Measurements from ENCODE around the gene PPCDC. TPM values are rescaled to one million over a fixed set of nuclear protein-coding genes. Genes with fewer than 3 reads are reported as not detected.

Gene PPCDC
- total RNA-seq, result 10 to 100 TPM in 4 of 6 donors, 1 to 10 TPM in 2; 8.2 to 21.0 (median 12.6) TPM

GRCh38 chr15:75023181-75023871 is at the start of gene PPCDC:
PPCDC (plus strand) TSS chr15:75023590; CDS start chr15:75028319, 4,729 bp downstream.
- WGBS, 2 donors, result 3 to 9% methylated on average over 15 to 39 of the region's 40 CpGs
- DNase-seq (peak; percentile 97 to 99), ATAC-seq (ENCODE audit: low FRiP score in 2 of 2) (peak; percentile 96 to 99)
- Histone ChIP-seq H3K9me3 (no peaks in the 10 kb centered on the region), H3K36me3 (no peaks in the 10 kb centered on the region), H3K4me3 (peak within 1 kb of the TSS; percentile 71 to 90 (median 80)), H3K27ac (peak within 1 kb of the TSS; percentile 84 to 90 (median 89)), H3K27me3 (no peaks in the 10 kb centered on the region), H3K4me1 (peaks cover 12 to 37% (median 20%) of the 10 kb centered on the region in 4 donors)
- peak in 3 of 4 donors; percentile 61 to 96 (median 92) for TF ChIP-seq POLR2A (IDR thresholded peaks at IDR 0.05)
- peak; percentile 90 to 92 for TF ChIP-seq POLR2AphosphoS5 (IDR thresholded peaks at IDR 0.05)
- no peak for TF ChIP-seq EP300 (IDR thresholded peaks at IDR 0.05)
- peak in 2 of 6 experiments; percentile 17 to 21 for TF ChIP-seq CTCF (IDR thresholded peaks at IDR 0.05)

- Histone ChIP-seq H3K27ac (no peak overlapping the region), H3K27me3 (no peaks in the 10 kb centered on the region), H3K4me1 (no peaks in the 10 kb centered on the region), H3K4me3 (no peak overlapping the region), H3K36me3 (no peaks in the 10 kb centered on the region), H3K9me3 (no peaks in the 10 kb centered on the region)
- DNase-seq, result no peak
- no peak for ATAC-seq (ENCODE audit: low FRiP score in 2 of 2)
- no peak for TF ChIP-seq EP300 (IDR thresholded peaks at IDR 0.05)
- no peak for TF ChIP-seq POLR2AphosphoS5 (IDR thresholded peaks at IDR 0.05)
- TF ChIP-seq POLR2A (IDR thresholded peaks at IDR 0.05), result no peak
- no peak for TF ChIP-seq CTCF (IDR thresholded peaks at IDR 0.05)
- WGBS, 2 donors, result 88 to 89% methylated on average over 1 of the region's 1 CpG
Measured at GRCh38 chr15:74976159-74976558, 47.2 kb upstream of the PPCDC start.

- no peak for DNase-seq
- ATAC-seq (ENCODE audit: low FRiP score in 2 of 2), result no peak
- Histone ChIP-seq H3K9me3 (no peaks in the 10 kb centered on the region), H3K36me3 (no peaks in the 10 kb centered on the region), H3K27ac (no peak overlapping the region), H3K4me3 (no peak overlapping the region), H3K27me3 (no peaks in the 10 kb centered on the region), H3K4me1 (no peaks in the 10 kb centered on the region)
- TF ChIP-seq POLR2A (IDR thresholded peaks at IDR 0.05) (no peak), CTCF (IDR thresholded peaks at IDR 0.05) (no peak), EP300 (IDR thresholded peaks at IDR 0.05) (no peak)
- 74 to 80% methylated on average over 4 of the region's 4 CpGs for WGBS, 2 donors
Measured at GRCh38 chr15:74977599-74977998, 45.8 kb upstream of the PPCDC start.

- no peak overlapping the region for H3K4me3 ChIP-seq
- no peaks in the 10 kb centered on the region for H3K27me3 ChIP-seq
- TF ChIP-seq CTCF (IDR thresholded peaks at IDR 0.05), result no peak
- no peak for TF ChIP-seq POLR2A (IDR thresholded peaks at IDR 0.05)
- no peak for TF ChIP-seq POLR2AphosphoS5 (IDR thresholded peaks at IDR 0.05)
- TF ChIP-seq EP300 (IDR thresholded peaks at IDR 0.05), result no peak
- 90 to 91% methylated on average over 1 of the region's 1 CpG for WGBS, 2 donors
- ATAC-seq (ENCODE audit: low FRiP score in 2 of 2), result no peak
- no peak for DNase-seq
- no peaks in the 10 kb centered on the region for H3K4me1 ChIP-seq
- no peak overlapping the region for H3K27ac ChIP-seq
- no peaks in the 10 kb centered on the region for H3K9me3 ChIP-seq
- H3K36me3 ChIP-seq, result no peaks in the 10 kb centered on the region
Measured at GRCh38 chr15:74978077-74978476, 45.3 kb upstream of the PPCDC start.

- Histone ChIP-seq H3K9me3 (no peaks in the 10 kb centered on the region), H3K36me3 (no peaks in the 10 kb centered on the region), H3K4me3 (no peak overlapping the region), H3K27me3 (no peaks in the 10 kb centered on the region), H3K27ac (no peak overlapping the region), H3K4me1 (no peaks in the 10 kb centered on the region)
- 28 to 39% methylated on average over 3 of the region's 3 CpGs for WGBS, 2 donors
- ATAC-seq (ENCODE audit: low FRiP score in 2 of 2), result peak; percentile 26 to 67
- TF ChIP-seq CTCF (IDR thresholded peaks at IDR 0.05) (no peak), EP300 (IDR thresholded peaks at IDR 0.05) (no peak), POLR2AphosphoS5 (IDR thresholded peaks at IDR 0.05) (no peak), POLR2A (IDR thresholded peaks at IDR 0.05) (no peak)
- DNase-seq, result no peak
Measured at GRCh38 chr15:74978503-74978902, 44.9 kb upstream of the PPCDC start.

All from upper lobe of left lung (tissue), 6 donors.